ENCODE data around the gene SETD3.
"Not testable (repeated sequence)": the region's sequence is repeated elsewhere in the genome, so short reads cannot be mapped to it uniquely, and the experiment has no call there.

Gene SETD3

GRCh38 chr14:99354166-99354875 is 126.3 kb downstream of the SETD3 start:
- no peak for DNase-seq

DNA sequence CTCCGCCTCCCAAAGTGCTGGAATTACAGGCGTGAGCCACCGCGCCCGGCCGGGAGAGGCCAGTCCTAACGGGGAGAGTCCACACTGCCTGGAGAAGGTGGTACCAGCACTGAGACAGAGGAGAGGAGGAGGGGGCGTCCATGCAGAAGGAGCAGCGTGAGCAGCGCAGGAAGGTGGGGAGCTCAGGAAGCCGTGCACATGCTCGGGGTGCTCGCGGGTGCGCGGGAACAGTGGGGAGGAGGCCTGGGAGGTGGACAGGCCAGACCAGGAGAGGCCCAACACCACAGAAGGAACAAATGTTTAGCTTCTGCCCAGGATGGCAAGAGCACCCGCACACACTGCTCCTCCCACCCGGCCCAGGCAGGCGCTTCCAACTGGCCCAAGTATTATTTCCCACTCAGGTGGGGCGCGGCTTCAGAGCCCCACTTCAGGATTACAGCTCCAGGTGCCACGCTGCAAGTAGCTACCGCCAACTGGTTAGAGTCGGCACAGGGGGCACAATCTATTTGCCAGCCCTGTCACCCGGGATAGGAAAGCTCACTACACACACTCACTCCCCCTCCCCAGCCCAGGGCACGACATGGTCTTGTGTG is 127.9 kb downstream of the SETD3 start:
- DNase-seq, result no peak

- no peak for DNase-seq
Observed at GRCh38 chr14:99351166-99352007, 129.3 kb downstream of the SETD3 start.

GRCh38 chr14:99350751-99351150 is 129.9 kb downstream of the SETD3 start:
- no peak for DNase-seq

DNA sequence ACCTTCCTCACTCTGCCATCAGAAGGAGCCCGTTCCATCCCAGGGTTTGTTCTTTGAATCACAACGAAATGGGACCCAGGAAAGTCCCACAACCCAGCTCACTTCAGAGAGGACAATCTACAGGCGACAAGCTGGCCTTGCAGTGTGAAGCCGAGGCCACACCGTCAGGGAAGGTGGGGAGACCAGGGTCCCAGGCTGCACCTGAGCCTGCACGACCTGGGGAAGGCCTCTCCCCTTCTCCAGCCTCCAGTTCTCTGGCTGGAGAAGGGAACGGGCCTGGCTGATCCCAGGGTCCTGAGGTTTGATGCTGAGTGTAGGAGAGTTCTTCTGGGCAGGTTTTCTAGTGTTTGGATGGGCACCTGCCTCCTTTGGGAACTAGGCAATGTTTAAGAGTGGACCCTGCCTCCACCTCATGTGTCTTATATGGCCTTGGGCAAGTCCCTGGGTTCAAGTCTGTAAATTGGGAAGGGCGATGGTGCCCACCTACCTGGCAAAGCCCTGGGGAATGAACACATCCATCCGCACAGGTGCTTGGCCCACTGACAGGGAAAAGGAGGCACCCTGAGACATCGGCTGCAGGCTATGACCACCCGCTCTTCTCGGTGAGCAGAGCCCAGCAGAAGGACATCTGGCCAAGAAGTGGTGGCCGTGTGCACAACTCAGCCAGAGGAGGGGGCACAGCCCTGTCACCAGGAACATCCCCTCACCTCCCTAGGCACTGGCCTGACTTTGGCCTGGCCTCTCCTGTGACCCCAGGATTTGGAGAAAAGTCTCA is 130.8 kb downstream of the SETD3 start:
- no peak for DNase-seq

DNA sequence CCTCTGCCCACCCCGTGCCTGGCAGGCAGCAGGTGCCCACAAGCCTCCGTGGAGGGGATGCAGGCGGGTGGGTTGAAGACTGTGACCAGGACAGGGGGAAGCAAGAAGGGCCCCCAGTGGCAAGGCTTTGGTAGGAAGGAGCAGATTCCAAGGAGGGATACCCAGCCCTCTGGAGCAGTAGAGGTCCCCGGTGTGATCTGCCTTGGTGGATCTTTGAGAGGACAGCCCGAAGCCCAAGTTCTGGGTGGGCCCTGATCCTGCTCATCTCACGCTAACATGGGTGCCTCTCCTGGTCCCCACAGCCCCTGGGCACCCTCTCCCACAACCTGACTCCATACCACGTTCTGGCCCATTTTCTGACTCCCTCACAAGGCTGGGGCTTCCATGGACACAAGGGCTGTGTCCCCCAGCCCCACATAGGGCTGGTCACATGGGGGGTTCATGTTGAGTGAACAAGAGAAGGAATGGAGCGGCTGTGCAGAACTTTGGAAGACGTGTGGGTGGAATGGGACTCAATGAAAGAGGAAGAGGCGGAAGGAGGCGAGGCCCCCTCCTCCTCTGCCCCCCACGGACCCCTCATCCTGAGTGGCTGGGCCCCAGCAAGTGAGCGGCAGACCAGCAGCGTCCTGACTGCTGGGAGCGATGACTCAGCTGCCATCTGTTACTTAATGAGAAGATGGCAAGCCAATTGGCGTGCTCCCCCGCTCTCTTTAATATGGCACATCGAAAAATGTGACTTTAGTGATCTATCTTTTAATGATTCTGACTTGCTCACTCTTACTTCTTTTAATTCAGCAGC is 131.6 kb downstream of the SETD3 start:
- DNase-seq, result no peak

DNA sequence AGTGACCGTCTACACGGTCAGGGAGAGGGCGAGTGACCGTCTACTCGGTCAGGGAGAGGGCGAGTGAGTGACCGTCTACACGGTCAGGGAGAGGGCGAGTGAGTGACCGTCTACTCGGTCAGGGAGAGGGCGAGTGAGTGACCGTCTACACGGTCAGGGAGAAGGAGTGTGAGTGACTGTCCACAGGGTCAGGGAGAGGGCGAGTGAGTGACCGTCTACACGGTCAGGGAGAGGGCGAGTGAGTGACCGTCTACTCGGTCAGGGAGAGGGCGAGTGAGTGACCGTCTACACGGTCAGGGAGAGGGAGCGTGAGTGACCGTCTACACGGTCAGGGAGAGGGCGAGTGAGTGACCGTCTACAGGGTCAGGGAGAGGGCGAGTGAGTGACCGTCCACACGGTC is 132.4 kb downstream of the SETD3 start:
- DNase-seq, result not testable (repeated sequence)
